ENCODE data around the gene MAPK14. TPM values are rescaled to one million over a fixed set of nuclear protein-coding genes. Genes with fewer than 3 reads are reported as not detected.

The MAPK14 gene
- total and polyA plus RNA-seq, 2 of the 4 experiments (the other 2 are of a cell fraction): 28.4 to 74.4 TPM

- TF ChIP-seq ELK1 (IDR thresholded peaks at IDR 0.05; ENCODE audit: borderline replicate concordance, low read depth, low read length): no peak
- no peak for TF ChIP-seq MAFK (IDR thresholded peaks at IDR 0.05; ENCODE audit: low read depth, low read length)
- no peak for TF ChIP-seq NFE2L2 (IDR thresholded peaks at IDR 0.05; ENCODE audit: low read depth, low read length)
- no peak for TF ChIP-seq RAD21 (IDR thresholded peaks at IDR 0.05; ENCODE audit: low read length)
- no peak for TF ChIP-seq SMC3 (IDR thresholded peaks at IDR 0.05; ENCODE audit: low read depth, low read length)
- no peak for TF ChIP-seq BHLHE40 (IDR thresholded peaks at IDR 0.05; ENCODE audit: low read depth, low read length)
- TF ChIP-seq FOS (IDR thresholded peaks at IDR 0.05; ENCODE audit: low read depth, low read length): no peak
- no peak for TF ChIP-seq MXI1 (IDR thresholded peaks at IDR 0.05; ENCODE audit: borderline replicate concordance, low read depth, low read length)
- TF ChIP-seq CHD1 (IDR thresholded peaks at IDR 0.05; ENCODE audit: low read depth, low read length): no peak
- no peak for TF ChIP-seq CEBPB (IDR thresholded peaks at IDR 0.05; ENCODE audit: low read depth, low read length)
- TF ChIP-seq POLR2A (IDR thresholded peaks at IDR 0.05; ENCODE audit: low read depth, low read length): no peak
- TF ChIP-seq, protein P1, sequence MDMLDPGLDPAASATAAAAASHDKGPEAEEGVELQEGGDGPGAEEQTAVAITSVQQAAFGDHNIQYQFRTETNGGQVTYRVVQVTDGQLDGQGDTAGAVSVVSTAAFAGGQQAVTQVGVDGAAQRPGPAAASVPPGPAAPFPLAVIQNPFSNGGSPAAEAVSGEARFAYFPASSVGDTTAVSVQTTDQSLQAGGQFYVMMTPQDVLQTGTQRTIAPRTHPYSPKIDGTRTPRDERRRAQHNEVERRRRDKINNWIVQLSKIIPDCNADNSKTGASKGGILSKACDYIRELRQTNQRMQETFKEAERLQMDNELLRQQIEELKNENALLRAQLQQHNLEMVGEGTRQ (IDR thresholded peaks at IDR 0.05; ENCODE audit: low read depth, low read length): no peak
- TF ChIP-seq RCOR1 (IDR thresholded peaks at IDR 0.05; ENCODE audit: insufficient replicate concordance, low read length): no peak
- H3K79me1 ChIP-seq (ENCODE audit: low read depth in 1 of 2, low read length in 2 of 2): peaks cover 0 to 18% of the 10 kb centered on the region in 2 experiments; a peak in 1 of 4 replicates
- dilution Hi-C loops (cut with HindIII; ENCODE audit: low sequenced_read_pairs, unreplicated experiment) (no loop called here), intact Hi-C loops (cut with micrococcal nuclease) (no loop called here), in situ Hi-C loops (cut with MboI; ENCODE audit: low sequenced_read_pairs) (no loop called here)
- H4K20me1 ChIP-seq (ENCODE audit: insufficient read depth, low read length): no peaks in the 10 kb centered on the region
- no peak overlapping the region for H2BK5ac ChIP-seq (ENCODE audit: low read depth, low read length, poor library complexity, severe bottlenecking)
- H3K27ac ChIP-seq (ENCODE audit: insufficient read depth, low read length): peak overlapping the region; percentile 16; the same call in 1 of the 2 replicates
- H4K5ac ChIP-seq (ENCODE audit: low read depth, low read length): peak overlapping the region; percentile 5; the same call in 1 of the 2 replicates
- WGBS, 2 experiments (ENCODE audit: extremely low coverage in 2 of 2, insufficient read length in 1 of 2): no CpG with 5 or more reads among the region's 5 CpGs
- H2AFZ ChIP-seq (replicated peaks; ENCODE audit: low read length, poor library complexity): peak overlapping the region; percentile 69
- H3K56ac ChIP-seq (ENCODE audit: extremely low read depth, insufficient read depth, low read length): no peak overlapping the region
- no peak overlapping the region for H3K4me3 ChIP-seq (ENCODE audit: insufficient read depth, low read depth, low read length)
- H2BK20ac ChIP-seq (ENCODE audit: low read depth, low read length): peak overlapping the region; percentile 7; the same call in 1 of the 2 replicates
- H4K91ac ChIP-seq (ENCODE audit: insufficient read depth, low read depth, low read length): no peak overlapping the region; the same call in 1 of the 2 replicates
- ATAC-seq (ENCODE audit: low read depth) (no peak), DNase-seq (no peak)
- no peak overlapping the region; the same call in 1 of the 2 replicates for H3K4me2 ChIP-seq (ENCODE audit: low read depth, low read length)
- no peak overlapping the region for H2AK9ac ChIP-seq (replicated peaks; ENCODE audit: low read depth, low read length, poor library complexity)
- H3K4me1 ChIP-seq (ENCODE audit: control insufficient read depth, insufficient read depth, low read length): peaks cover 26% of the 10 kb centered on the region
- CTCF ChIA-PET: interaction anchor here (1.1 kb wide), 1 partner anchor 8 kb away, joined by 3 read pairs; no protein-coding TSS in a partner anchor
- H3K9ac ChIP-seq (ENCODE audit: low read depth, low read length): no peak overlapping the region
- peak overlapping the region; percentile 18; the same call in 1 of the 3 replicates for H2BK15ac ChIP-seq (ENCODE audit: low read depth, low read length)
- H4K8ac ChIP-seq (ENCODE audit: low read depth in 2 of 2, low read length in 2 of 2): peak overlapping the region; percentile 39 to 91; a peak in 2 of 4 replicates
- H3K23ac ChIP-seq (ENCODE audit: low read depth, low read length): no peak overlapping the region
- H3K9me1 ChIP-seq (ENCODE audit: insufficient read depth, low read length): peaks cover 15% of the 10 kb centered on the region
- H3K4ac ChIP-seq (ENCODE audit: low read depth, low read length): peak overlapping the region; percentile 26
- H2AK5ac ChIP-seq (ENCODE audit: low read depth, low read length): peak overlapping the region; percentile 46
- POLR2A ChIA-PET (ENCODE audit: unreplicated experiment): no interaction called here
- BruUV-seq (replicated peaks): no TSS peak
- H3K14ac ChIP-seq (replicated peaks; ENCODE audit: low read depth, low read length): peak overlapping the region; percentile 23; the same call in 1 of the 2 replicates
- peak overlapping the region; percentile 10; the same call in 1 of the 2 replicates for H2BK120ac ChIP-seq (ENCODE audit: low read depth, low read length)
- no peak overlapping the region for H3K18ac ChIP-seq (ENCODE audit: low read depth, low read length)
- no peaks in the 10 kb centered on the region; the same call in 1 of the 2 replicates for H3K36me3 ChIP-seq (ENCODE audit: control insufficient read depth, insufficient read depth, low read length)
- no peaks in the 10 kb centered on the region for H3K9me3 ChIP-seq (ENCODE audit: control insufficient read depth, insufficient read depth, low read length)
- no peaks in the 10 kb centered on the region for H3K27me3 ChIP-seq (ENCODE audit: control insufficient read depth, insufficient read depth, low read length)
Observed at GRCh38 chr6:36132246-36132895, 104.8 kb downstream of the MAPK14 start.
